Measurements from ENCODE around the gene MFRP.
A peak's percentile ranks its signal among the peaks of the same experiment; 100 is the strongest.

Gene MFRP

GRCh38 chr11:119337581-119338317 lies 8.8 kb downstream of the MFRP start:
- no peak for DNase-seq (ENCODE audit: low read depth)

GRCh38 chr11:119336744-119337469 lies 9.6 kb downstream of the MFRP start:
- no peak for DNase-seq (ENCODE audit: low read depth)

- DNase-seq (ENCODE audit: low read depth): no peak
Observed at GRCh38 chr11:119335655-119336543, 10.6 kb downstream of the MFRP start.

- DNase-seq (ENCODE audit: low read depth): no peak
Observed at GRCh38 chr11:119335091-119335654, 11.3 kb downstream of the MFRP start.

- DNase-seq (ENCODE audit: low read depth): peak; percentile 87
Observed at GRCh38 chr11:119334174-119334930, 12.2 kb downstream of the MFRP start, which contains the start of gene RNF26. RNF26 (plus strand) TSS chr11:119334527; CDS start chr11:119335123, 596 bp downstream.

GRCh38 chr11:119332111-119332765 lies 14.3 kb downstream of the MFRP start:
- no peak for DNase-seq (ENCODE audit: low read depth)

GRCh38 chr11:119330237-119330636 lies 16.3 kb downstream of the MFRP start:
- no peak for DNase-seq (ENCODE audit: low read depth)

GRCh38 chr11:119329320-119329719 lies 17.2 kb downstream of the MFRP start:
- no peak for DNase-seq (ENCODE audit: low read depth)

- no peak for DNase-seq (ENCODE audit: low read depth)
Observed at GRCh38 chr11:119324189-119324588, 22.3 kb downstream of the MFRP start.

GRCh38 chr11:119323532-119324033 lies 22.9 kb downstream of the MFRP start:
- DNase-seq (ENCODE audit: low read depth): peak; percentile 68

GRCh38 chr11:119322921-119323531 lies 23.5 kb downstream of the MFRP start:
- DNase-seq (ENCODE audit: low read depth): no peak

GRCh38 chr11:119322360-119322739 lies 24.2 kb downstream of the MFRP start:
- DNase-seq (ENCODE audit: low read depth): no peak

GRCh38 chr11:119320776-119321524 lies 25.6 kb downstream of the MFRP start:
- peak; percentile 30 for DNase-seq (ENCODE audit: low read depth)

GRCh38 chr11:119320240-119320775 lies 26.2 kb downstream of the MFRP start:
- DNase-seq (ENCODE audit: low read depth): no peak

GRCh38 chr11:119319700-119320239 lies 26.7 kb downstream of the MFRP start:
- no peak for DNase-seq (ENCODE audit: low read depth)

- no peak for DNase-seq (ENCODE audit: low read depth)
Observed at GRCh38 chr11:119319136-119319699, 27.3 kb downstream of the MFRP start.

GRCh38 chr11:119318240-119319135 lies 28.0 kb downstream of the MFRP start:
- DNase-seq (ENCODE audit: low read depth): no peak

Data from activated T-helper 9 cell treated with anti-CD3 and anti-CD28 coated beads, Interleukin-2, amount 50 U/mL, for 16 hours (primary cell).